DMS53 treated with DMSO at 0.1 percent for 48 hours (cell line): Measurements from ENCODE around the gene MYO16.

Experiments
- DNase-seq: peaks from one replicate; lab custom pipeline; 2025; ENCODE audit not compliant: unreplicated experiment; lab: John Stamatoyannopoulos, UW

The MYO16 gene

GRCh38 chr13:108789476-108789875 is 160.1 kb downstream of the MYO16 start:
- DNase-seq, result no peak

- DNase-seq, result no peak
Observed at GRCh38 chr13:108795841-108796240, 166.4 kb downstream of the MYO16 start.

- DNase-seq, result no peak
Observed at GRCh38 chr13:108797354-108797753, 167.9 kb downstream of the MYO16 start.

- no peak for DNase-seq
Observed at GRCh38 chr13:108807841-108808240, 178.4 kb downstream of the MYO16 start.

GRCh38 chr13:108812165-108812564 is 182.8 kb downstream of the MYO16 start:
- no peak for DNase-seq

GRCh38 chr13:108812661-108813060 is 183.2 kb downstream of the MYO16 start:
- no peak for DNase-seq

DNA sequence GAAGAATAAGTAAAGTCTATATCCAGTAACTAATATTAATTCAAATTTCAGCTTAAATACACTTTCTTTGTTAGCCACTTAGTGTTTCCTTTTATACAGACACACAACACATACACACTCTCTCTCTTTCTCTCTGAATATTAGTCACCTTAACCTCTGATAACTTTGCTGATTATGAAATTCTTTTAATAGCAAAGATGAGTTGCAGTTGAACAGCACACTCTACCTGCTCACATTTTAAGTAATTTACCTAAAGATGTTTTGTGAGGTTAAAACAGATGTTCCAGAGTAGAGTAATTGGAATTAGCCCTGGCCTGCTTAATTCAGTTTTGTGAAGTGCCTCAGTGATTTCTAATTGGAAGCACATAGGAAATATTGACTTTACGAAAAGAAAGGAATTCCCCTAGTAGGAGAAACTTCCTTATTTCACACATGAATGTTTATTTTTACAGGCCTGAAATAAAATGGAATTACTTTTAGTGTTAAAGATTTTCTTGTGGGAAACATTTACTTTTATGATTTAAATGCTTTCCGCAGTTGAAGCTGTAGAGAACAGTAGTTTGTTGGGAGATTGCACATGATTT is 184.3 kb downstream of the MYO16 start:
- DNase-seq, result no peak

GRCh38 chr13:108816375-108816774 is 187.0 kb downstream of the MYO16 start:
- no peak for DNase-seq

GRCh38 chr13:108827646-108828045 is 198.2 kb downstream of the MYO16 start:
- DNase-seq, result no peak

DNA sequence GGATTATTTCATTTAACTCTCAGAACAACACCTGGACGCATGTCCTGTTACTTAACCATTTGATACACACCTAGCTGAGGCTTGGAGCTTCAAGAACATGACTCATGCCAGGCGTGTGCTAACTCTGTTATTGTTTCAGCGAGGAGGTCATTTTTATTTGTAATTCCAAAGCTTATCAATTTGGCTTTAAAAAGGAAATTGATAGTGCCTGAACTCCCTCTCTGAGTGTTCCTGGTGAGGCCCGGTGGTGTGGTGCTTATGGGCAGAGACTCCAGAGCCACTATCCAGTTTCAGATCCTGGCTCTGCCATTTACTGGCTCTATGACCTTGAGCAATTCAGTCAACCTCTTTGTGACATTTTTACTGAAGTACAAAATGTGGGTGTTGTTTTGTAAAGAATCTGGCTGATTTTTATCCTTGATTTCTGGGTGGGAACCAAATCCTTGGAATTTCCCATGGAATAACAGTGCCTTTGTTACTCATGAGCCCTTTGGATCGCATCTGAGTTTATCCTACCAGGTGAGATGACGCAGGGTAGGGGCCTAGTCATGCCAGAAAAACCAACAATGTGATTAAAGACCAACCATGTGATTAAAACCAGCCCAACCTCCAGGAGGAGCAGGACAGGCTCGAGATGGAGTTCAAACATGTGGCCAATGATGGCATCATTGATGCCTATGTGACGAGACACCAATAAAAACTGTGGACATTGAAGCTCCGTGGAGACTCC is 198.8 kb downstream of the MYO16 start:
- no peak for DNase-seq

DNA sequence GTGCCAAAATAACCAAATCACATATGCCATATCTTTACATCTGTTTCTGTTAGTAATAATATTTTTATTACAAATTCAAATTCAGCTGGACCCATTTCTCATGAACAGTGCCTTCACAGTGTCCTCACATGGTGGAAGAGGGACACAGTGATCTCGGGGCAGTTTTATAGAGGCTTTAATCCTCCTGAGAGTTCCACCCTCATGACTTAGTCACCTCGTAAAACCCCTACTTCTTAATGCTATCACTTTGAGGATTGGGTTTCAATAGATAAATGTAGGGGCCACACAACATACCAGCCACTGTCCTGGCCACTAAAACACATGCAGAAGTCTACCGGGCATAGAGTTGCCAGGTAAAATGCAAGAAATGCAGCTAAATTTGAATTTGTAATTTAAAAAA is 201.5 kb downstream of the MYO16 start:
- DNase-seq, result no peak

GRCh38 chr13:108833531-108833930 is 204.1 kb downstream of the MYO16 start:
- no peak for DNase-seq

DNA sequence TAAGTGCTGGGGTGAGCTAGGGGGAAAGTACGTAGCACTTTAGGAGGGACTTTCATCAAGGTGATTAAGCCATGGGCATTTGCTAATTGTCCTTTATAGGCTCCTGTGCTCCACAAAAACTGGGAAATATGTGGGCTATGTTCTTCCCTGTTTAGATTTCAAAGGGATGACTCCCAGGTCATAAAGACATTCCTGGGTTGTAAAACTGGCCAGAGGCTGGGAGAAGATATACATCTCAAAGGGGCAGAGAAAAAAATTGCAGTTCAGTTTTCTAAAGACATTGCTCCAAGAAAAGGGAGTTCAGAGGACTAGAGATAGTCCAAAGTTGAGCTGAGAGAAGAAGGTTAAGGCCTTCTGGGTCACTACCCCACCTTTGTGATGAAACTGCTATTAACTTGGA is 204.8 kb downstream of the MYO16 start:
- DNase-seq, result no peak

GRCh38 chr13:108835083-108835482 is 205.7 kb downstream of the MYO16 start:
- no peak for DNase-seq

DNA sequence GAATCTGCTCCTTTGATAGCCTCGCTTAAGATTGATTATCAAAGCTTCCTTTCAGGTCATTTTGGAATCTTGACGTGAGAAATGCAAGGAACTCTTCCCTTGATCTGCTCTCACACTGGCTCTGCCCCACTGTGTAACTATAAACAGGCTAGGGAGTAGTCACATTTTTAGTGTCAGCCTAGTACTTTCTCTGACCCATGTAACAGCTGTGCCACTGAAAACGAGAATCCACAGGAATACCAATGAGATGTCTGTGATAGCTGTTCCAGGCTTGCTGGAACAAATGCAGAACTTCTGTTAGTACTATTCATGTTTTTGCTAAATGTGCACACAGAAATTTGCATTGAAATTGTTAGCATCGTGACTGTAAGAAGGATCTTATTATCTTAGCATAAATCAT is 221.3 kb downstream of the MYO16 start:
- no peak for DNase-seq

- no peak for DNase-seq
Observed at GRCh38 chr13:108851660-108852059, 222.2 kb downstream of the MYO16 start.

DNA sequence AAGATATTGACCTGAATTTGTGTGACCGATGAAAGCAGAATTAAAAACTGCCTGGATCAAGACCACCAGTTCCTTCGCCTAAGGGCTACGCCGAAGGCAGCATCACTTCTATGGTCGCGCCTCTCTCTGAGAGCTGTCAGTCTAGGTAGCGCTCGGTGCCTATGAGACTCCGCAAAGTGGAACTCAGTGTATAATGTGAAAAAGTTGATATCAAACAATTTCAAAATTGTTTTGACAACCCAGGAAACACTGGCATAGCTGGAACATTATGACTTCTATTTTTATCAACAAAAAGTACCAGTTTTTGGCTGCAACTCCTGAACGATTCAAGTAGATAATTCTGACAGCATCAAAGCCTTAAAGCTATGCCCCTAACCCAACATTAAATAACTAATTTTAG is 223.6 kb downstream of the MYO16 start:
- no peak for DNase-seq

- DNase-seq, result no peak
Observed at GRCh38 chr13:108855737-108856387, 226.5 kb downstream of the MYO16 start.

DNA sequence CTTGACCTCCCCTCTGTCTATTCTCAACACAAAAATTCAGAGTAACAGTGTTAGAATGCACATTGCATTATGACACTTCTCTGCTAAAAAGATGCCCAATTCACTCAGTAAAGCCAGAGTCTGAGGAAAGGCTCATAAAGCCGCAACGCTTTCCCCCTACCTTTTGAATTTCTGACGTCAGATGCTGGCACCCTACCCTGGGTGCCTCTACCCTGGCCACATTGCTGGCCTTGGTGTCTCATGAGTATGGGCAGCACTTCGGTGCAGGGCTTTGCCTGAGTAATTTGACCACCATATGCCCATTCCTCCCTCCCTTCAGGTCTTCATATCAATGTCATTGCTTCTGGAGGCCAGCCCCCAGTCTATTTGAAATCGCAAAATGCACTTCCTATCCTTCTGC is 229.3 kb downstream of the MYO16 start:
- DNase-seq, result no peak

DNA sequence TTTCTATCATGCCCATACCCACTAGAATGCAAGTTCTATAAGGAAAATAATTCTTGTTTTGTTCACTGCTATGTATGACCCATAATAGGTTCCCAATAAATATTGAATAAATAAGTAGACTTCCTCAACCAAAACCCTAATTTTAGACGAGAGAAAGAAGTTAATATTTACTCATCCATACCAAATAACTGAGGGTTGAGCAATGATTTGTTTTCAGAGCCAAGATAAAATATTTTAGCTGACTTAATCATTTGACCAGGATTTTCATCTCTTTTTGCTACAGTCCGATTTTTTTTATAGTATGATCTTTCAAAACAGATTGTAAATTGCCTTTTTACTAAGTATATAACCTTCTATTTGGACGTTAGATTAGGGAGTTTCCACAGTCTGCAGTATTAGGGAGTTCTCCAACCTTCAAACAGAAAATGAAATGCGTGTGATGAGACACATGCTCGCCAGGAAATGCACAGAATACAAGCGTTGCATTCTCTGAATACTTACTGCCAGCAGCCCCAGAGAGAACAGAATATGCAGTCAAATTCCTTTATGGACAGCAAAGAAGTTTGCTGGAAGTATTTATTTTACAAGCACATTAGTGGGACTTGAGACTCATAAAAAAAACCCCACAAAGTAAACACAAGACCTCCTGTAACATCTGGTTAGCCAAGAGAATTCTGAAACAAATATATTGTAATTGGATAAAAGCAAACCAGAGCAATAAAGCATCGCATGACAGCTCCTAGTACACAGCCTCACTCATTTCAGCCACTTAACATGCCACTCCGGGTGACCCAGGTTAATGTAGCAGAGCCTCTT is 230.0 kb downstream of the MYO16 start:
- no peak for DNase-seq

- no peak for DNase-seq
Observed at GRCh38 chr13:108860418-108860817, 231.0 kb downstream of the MYO16 start.

DNA sequence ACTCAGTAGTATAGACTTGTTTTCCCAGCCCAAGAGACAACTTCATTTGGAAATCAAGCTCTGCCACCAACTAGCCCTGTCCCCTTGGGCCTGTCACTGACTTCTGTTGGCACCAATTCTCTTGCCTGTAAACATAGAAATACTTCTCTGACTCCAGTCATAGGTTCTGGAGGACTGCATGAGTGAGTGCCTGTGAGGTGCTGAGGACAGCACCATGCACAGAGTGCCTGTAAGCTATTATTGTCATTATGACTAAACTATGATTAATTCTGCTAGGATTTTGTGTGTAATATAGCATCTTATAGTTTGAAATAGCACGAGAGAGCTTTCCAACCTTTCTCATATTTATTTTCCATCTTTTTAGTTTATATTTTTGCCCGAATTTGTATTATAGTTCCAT is 247.9 kb downstream of the MYO16 start:
- DNase-seq, result no peak
